GM19397 (cell line): ENCODE measurements around the gene SOCS2.

Experiments
- ATAC-seq: cut with Tn5 transposase; IDR thresholded peaks from one replicate; pipeline ENCODE4 v1.9.1; 2021; ENCODE audit warnings: mild to moderate bottlenecking, moderate library complexity; ENCODE audit not compliant: unreplicated experiment

The SOCS2 gene

GRCh38 chr12:93565760-93566159 is 6.7 kb upstream of the SOCS2 start:
- ATAC-seq: no peak

- no peak for ATAC-seq
Observed at GRCh38 chr12:93567174-93567573, 5.3 kb upstream of the SOCS2 start.

DNA sequence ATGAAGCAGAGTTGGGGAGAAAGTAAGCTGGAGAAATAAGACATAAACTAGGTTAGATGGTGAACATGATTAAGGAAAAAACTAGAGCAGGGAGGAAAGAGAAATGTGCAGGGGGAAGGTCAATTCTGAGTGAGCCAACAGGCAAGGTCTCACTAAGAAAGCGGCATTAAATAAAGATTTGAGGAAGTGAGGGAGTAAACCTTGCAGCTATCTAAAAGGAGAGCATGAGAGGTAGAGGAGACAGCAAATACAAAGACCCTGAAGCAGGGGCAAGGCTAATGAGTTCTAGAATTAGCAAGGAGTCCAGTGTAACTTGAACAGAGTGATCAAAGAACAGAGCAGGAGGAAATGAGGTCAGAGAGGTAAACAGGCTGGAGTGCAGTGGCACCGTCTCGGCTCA is 4.4 kb upstream of the SOCS2 start:
- ATAC-seq: no peak

DNA sequence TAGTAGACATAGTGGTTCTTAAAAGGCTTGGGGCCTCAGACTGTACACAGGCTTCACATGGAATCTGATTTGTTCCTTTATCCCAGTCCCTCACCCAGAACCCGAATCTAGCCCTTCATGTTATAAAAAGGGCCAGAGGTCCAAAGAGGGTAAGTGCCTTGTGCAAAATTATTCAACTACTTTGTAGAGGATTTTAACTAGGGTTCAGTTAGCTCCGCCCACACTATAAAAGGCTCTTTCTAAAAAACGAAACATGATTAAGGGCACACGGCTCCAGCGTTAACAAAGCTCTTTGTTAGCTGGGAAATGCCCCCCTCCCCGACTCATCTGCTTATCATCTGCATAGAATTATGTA is 3.2 kb upstream of the SOCS2 start:
- no peak for ATAC-seq

GRCh38 chr12:93569656-93570551 is 2.6 kb upstream of the SOCS2 start:
- ATAC-seq: peak; percentile 34

- ATAC-seq: peak; percentile 53
Observed at GRCh38 chr12:93570552-93571364, 1.7 kb upstream of the SOCS2 start.

DNA sequence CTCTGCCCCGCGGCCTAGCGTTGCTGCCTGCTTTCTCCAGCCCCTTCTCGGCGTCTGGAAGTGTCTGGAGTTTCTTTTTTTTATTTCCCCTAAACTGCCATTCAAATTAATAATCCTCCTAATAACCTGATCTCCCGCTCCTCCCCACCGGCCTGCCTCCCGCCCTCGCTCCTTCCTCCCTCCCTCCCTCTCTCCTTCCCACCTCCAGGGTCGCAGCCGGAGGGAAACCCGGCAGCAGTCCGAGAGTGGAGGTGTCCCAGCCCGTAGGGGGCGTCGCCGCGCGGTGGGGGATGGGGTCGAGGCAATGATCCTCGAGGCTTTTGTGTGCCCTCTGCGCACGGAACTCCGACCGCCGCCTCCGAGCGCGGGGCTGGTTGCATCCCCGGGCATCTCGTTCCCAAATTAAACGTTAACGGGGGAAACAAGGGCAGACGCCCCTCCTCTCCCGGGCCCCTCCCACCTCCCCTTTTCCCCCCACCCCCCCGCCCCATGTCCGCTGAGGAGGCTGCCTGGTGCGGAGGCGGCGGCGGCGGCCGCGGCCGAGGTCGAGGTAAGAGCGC is 1.0 kb upstream of the SOCS2 start:
- ATAC-seq: peak; percentile 19

DNA sequence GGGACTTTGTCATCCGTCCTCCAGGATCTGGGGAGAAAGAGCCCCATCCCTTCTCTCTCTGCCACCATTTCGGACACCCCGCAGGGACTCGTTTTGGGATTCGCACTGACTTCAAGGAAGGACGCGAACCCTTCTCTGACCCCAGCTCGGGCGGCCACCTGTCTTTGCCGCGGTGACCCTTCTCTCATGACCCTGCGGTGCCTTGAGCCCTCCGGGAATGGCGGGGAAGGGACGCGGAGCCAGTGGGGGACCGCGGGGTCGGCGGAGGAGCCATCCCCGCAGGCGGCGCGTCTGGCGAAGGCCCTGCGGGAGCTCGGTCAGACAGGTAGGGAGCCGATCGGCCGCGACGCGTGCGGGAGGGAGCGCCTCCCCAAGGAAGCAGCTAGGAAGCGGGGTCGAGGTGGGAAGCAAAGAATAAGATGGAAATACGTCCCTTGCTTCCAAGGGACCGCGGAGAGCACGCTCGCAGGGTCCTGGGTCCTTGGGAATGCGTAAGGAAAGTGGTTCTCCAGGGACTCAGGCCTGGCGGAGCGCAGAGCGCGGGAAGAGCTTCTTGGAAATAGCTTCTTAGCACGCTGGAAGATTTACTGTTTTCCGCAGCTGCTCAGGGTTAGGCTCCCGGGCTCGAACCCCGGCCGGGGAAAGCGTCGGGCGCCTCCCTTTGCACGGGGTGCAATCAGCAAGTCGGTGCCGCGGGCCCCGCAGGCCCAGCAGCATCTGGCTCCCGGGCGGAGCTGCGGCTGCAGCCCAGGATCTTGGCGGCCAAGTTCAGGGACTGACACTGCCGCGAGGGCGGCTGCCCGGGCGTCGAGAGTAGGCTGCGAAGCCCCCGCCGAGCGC is 457 bp downstream of the SOCS2 start:
- no peak for ATAC-seq

DNA sequence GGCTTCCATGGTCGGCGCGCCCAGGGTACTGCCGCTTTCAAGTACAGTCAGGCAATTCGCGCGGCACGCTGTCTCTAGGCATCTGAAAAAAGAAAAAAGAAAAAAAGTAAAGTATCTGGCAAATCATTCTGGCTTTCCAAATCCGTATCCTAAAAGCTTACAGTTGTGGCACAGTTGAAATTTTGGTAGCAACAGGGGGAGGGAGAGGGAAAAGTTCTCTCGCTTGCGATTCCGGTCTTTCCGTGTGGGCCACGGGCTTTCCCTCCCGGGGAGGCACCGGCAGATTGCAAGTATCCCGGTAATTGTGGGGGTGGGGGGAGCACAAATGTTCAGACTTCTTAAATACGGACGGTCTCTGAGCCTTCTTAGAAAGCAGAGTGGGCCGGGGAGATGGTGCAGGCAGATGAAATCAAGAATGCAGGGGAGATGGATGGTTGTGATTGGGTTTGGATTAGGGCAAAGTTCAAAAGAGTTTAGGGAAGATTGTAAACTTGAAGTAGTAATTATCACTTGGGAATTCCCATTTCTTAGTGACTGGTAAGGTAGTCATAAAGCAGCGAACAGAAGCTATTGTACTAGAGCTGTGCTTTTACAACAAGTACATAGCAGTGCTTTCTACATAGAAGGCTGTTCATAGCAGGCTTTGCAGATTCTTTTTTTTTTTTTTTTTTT is 1.2 kb downstream of the SOCS2 start:
- no peak for ATAC-seq

GRCh38 chr12:93577222-93577621 is 4.7 kb downstream of the SOCS2 start:
- ATAC-seq: no peak

- no peak for ATAC-seq
Observed at GRCh38 chr12:93578221-93578620, 5.7 kb downstream of the SOCS2 start.

- no peak for ATAC-seq
Observed at GRCh38 chr12:93580682-93581081, 8.2 kb downstream of the SOCS2 start.

GRCh38 chr12:93581370-93581769 is 8.9 kb downstream of the SOCS2 start:
- ATAC-seq: no peak

GRCh38 chr12:93582351-93582750 is 9.9 kb downstream of the SOCS2 start:
- no peak for ATAC-seq

DNA sequence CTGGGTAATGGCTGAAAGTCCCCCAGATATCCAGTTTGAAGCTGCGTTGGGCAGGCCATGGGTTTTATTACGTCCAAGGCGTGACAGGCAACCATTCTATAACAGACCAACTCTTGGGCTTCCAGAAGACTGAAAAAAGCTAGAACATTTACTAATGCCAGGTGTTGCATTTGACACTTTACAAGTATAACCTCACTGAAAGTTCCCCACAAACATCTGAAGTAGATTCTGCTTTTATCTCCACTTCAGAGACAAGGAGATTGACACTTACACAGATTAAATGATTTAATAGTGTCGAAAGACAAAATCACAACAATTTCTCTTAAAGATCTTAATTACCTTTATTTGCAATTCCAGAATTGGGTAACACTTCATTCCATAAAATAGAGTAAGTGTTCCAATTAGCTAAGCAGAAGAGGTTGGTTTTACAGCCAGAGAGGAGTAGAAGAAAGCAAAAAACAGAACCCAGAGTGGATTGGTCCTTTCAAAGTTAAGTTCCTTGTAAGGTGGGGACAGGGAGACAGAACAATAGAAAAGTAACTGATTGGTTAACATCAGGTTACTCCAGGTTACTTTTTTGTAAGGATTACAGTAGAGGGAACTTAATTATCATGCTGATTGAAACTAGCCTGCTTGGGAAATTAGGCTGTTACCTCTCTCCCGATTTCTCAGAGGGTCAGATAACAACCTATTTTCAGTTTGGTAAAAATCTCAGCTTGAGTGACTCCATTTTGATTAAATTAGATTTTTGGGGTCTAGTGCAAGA is 11.3 kb downstream of the SOCS2 start:
- ATAC-seq: no peak

DNA sequence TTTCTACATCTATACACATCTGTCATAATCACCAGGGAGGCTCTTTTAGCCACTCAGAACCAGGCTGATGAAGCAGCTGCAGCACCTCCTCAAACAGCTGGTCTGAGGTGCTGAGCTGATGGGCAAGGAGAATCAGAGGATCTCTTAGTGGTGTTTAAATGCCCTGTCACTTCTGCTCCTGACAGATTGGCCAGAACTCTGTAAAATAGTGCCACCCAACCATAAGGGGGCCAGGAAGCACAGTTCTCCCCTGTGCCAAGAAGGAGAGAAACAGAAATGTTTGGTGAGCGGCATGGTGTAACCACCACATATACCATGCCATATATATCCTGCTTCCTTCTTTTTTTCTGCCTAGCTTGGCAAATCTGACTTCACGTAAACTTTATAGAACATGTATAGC is 12.8 kb downstream of the SOCS2 start:
- ATAC-seq: no peak

DNA sequence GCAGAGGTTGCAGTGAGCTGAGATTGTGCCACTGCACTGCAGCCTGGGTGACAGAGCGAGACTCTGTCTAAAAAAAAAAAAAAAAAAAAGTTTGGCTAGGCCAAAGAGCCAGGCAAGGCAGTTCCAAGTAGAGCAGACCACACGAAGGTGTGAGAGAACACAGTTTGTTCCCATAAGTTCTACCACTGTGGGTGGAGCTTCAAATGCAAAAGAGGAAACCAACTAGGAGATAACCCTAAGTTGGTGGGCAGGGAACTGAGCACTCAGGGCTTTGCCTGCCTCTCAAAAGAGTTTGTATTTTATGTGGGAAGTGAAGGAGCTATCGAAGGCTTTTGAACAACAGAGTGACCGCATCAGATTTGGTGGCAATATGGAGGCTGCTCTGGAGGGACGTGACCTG is 15.1 kb downstream of the SOCS2 start:
- ATAC-seq: no peak

GRCh38 chr12:93589081-93589480 is 16.6 kb downstream of the SOCS2 start:
- ATAC-seq: no peak

- peak; percentile 77 for ATAC-seq
Observed at GRCh38 chr12:93591137-93591868, 18.8 kb downstream of the SOCS2 start.
